Coronary artery (tissue), 2 donors: ENCODE measurements around the gene CREB5.
A peak's percentile ranks its signal among the peaks of the same experiment; 100 is the strongest.

Experiments used
- DNase-seq: peaks from one replicate; pipeline ENCODE4 v3.0.0-alpha.2; 2017; ENCODE audit warnings: low spot score
- H3K27ac ChIP-seq, 2 donors: fragments of 200-600 bp; sonication (generic); one replicate each; pipeline ENCODE4 v1.5.1; 2016 to 2019
- H3K4me3 ChIP-seq: fragments of 200-600 bp; sonication (generic); 2 replicates; pipeline ENCODE4 v1.5.1; 2016; ENCODE audit warnings: mild to moderate bottlenecking, moderate library complexity
- TF ChIP-seq, protein P1 (sequence below): fragments of 200-600 bp; sonication (generic); IDR thresholded peaks from one replicate; pipeline ENCODE4 v1.5.1; 2019; ENCODE audit warnings: antibody characterized with exemption

Gene CREB5

DNA sequence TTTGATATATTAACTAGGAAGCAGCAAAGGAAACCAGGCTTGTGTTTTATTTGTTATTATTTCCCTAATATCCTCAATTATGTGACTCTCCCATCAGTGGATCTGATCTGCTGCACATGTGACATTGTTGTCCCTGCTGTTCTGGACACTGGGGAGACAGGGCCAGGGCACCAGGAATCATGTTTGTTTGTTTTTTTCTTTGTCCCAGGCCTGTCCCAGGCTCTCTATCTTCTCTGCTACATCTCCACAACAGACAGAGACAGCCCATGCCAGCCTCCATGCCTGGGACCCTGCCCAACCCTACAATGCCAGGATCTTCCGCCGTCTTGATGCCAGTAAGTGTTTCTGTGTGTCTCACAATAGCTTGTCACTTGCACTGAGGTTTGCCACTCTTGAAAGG is 306.2 kb downstream of the CREB5 start:
- Histone ChIP-seq H3K4me3 (no peak overlapping the region), H3K27ac (no peak overlapping the region)
- no peak for DNase-seq
- TF ChIP-seq, protein P1, sequence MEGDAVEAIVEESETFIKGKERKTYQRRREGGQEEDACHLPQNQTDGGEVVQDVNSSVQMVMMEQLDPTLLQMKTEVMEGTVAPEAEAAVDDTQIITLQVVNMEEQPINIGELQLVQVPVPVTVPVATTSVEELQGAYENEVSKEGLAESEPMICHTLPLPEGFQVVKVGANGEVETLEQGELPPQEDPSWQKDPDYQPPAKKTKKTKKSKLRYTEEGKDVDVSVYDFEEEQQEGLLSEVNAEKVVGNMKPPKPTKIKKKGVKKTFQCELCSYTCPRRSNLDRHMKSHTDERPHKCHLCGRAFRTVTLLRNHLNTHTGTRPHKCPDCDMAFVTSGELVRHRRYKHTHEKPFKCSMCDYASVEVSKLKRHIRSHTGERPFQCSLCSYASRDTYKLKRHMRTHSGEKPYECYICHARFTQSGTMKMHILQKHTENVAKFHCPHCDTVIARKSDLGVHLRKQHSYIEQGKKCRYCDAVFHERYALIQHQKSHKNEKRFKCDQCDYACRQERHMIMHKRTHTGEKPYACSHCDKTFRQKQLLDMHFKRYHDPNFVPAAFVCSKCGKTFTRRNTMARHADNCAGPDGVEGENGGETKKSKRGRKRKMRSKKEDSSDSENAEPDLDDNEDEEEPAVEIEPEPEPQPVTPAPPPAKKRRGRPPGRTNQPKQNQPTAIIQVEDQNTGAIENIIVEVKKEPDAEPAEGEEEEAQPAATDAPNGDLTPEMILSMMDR, result no peak

DNA sequence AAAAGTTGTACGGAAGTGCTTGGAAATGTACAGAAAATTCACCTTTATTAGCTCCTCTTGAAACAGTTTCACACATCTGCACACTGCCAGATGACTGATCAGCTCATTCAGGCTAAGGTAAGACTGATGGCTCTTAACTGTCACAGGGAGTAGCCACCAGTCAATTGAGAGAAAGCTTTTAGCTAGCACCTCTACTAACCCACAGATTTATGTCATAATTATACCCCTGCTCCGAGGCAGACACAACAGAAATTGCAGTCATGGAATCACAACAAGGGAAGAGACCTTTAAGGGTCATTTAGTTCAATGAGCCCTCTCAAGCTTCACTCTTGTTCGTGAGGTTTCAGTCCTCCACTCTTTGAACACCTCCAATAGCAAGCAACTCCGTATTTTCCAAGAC is 310.4 kb downstream of the CREB5 start:
- DNase-seq, result no peak
- H3K27ac ChIP-seq, result no peak overlapping the region
- TF ChIP-seq, protein P1, result no peak
- no peak overlapping the region for H3K4me3 ChIP-seq

DNA sequence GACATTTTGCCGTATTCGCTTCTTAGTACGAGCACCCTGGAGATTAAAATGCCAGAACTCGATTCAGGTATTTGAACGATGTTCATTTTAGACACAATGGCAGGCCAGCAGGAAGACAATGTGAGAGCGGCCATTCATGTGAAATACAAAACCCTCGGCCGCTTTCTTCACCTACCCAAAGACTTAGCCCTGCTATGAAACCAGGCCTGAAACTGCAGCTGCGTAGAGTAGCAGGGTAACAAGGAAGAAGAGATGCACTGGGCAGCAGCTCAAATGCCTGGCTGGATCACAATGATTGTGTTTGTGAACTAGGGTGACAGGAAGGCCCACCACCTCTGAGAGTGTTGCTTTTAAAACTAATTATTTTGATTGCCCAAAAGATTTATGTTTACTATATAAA is 311.0 kb downstream of the CREB5 start:
- no peak overlapping the region for H3K27ac ChIP-seq
- H3K4me3 ChIP-seq, result no peak overlapping the region
- TF ChIP-seq, protein P1, result no peak
- no peak for DNase-seq

DNA sequence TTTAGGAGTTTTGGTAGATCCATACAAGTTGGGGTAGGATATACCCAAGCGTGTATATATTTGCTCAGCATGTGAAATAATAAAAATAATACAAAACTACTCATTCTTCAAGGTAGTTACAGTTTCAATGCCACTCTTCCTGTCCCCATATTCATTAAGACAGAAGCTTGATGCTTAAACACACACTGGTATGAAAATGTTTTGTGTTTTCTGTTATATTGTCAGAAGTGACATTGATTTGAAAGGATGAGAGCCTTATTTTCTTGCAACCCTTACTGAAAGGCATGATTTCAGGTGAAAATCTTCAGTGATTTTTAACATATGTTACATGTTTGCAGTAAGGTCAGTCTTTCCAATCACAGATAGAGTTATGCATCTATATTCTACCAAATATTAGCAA is 312.2 kb downstream of the CREB5 start:
- DNase-seq, result no peak
- Histone ChIP-seq H3K4me3 (no peak overlapping the region), H3K27ac (no peak overlapping the region)
- TF ChIP-seq, protein P1, result no peak

DNA sequence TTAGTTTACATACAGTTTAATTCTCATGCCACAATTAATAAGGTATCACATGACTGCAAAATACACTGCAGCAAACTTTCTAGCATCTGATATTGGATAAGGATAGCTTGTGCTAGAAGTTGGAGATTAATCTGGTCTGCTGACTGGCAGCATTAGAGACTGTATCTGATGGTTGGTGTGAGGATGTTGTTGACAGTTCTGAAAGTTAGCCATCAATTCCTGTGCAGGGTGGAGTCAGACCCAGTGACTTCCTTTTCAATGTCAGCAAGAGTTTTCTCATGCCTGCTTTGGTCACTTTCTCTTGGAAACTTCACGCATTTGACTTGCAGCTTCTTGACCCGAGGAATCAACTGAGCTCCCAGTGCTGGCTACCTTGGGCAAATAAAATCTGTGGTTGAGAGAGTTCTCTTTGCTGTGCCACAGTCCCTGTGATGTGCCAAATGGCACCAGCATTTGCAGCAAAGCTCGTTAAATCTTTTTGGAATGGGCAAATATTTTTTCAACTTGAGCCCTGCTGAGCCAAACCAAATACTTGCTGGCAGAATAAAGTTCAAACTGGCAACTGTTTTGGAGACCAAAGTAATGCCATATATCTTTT is 312.8 kb downstream of the CREB5 start:
- Histone ChIP-seq H3K4me3 (no peak overlapping the region), H3K27ac (peak overlapping the region in 1 of 2 donors; percentile 11)
- TF ChIP-seq, protein P1, result no peak
- no peak for DNase-seq

DNA sequence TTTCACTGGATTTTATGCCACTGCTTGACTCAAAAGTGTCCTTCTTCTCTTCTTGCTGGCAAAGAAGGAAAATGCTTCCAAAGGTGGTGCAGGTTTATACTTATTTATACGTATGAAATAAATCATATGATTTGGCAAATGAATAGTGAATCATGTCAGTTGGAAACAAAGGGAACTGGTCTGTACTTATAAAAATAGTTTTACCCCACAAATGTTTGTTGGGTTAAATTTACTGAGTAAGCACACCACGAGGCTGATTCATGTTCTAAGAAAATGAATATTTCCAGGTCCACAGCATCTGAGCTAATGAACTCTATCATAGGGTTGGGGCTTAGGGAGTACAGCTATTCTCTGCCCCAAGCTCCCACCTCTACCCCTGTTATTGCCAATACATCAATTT is 313.6 kb downstream of the CREB5 start:
- DNase-seq, result no peak
- TF ChIP-seq, protein P1, result no peak
- Histone ChIP-seq H3K4me3 (no peak overlapping the region), H3K27ac (no peak overlapping the region)

DNA sequence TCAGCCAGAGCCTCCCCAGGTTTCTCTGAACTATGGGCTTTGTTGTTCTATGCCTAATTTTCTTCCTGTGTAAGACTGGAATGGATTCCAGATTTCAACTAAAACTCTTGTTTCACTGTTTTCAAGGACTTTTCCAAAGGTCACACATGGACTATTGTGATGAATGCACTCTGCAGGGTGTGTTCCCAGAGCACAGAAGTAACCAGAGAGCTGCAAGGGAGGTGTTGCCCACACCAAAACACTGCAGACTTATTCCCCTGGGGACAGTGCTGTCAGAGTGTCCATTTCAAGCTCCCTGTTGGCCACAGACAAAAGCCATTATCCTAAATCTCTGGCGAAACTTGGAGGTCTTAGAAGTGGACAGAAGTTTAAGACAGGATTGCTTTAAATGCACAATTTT is 314.2 kb downstream of the CREB5 start:
- TF ChIP-seq, protein P1, result no peak
- no peak for DNase-seq
- Histone ChIP-seq H3K27ac (no peak overlapping the region), H3K4me3 (no peak overlapping the region)
